Activated CD4-positive, alpha-beta T cell treated with anti-CD3 and anti-CD28 coated beads, Interleukin-2, Interleukin-6, amounts not matched to agents 100 ng/mL and 50 ng/mL, durations not matched to agents 16 hours and 8 hours (primary cell): ENCODE data around the gene B4GALNT1.
A peak's percentile ranks its signal among the peaks of the same experiment; 100 is the strongest.
"Not testable (repeated sequence)": the region's sequence is repeated elsewhere in the genome, so short reads cannot be mapped to it uniquely, and the experiment has no call there.

Source experiments
- DNase-seq: peaks from one replicate; pipeline ENCODE4 v3.0.0-alpha.2; 2020

The B4GALNT1 gene

GRCh38 chr12:57606821-57607220, 26.2 kb downstream of the B4GALNT1 start:
- DNase-seq = no peak

GRCh38 chr12:57606399-57606798, 26.6 kb downstream of the B4GALNT1 start:
- no peak for DNase-seq

- no peak for DNase-seq
Observed at GRCh38 chr12:57605811-57606311, 27.1 kb downstream of the B4GALNT1 start.

- DNase-seq = no peak
Observed at GRCh38 chr12:57604992-57605810, 27.8 kb downstream of the B4GALNT1 start.

GRCh38 chr12:57604454-57604991, 28.5 kb downstream of the B4GALNT1 start, which contains the start of gene DTX3:
DTX3 (plus strand) TSS chr12:57604824; CDS start chr12:57606518, 1,694 bp downstream.
- DNase-seq = peak; percentile 38

GRCh38 chr12:57603815-57604453, 29.1 kb downstream of the B4GALNT1 start:
- DNase-seq = no peak

GRCh38 chr12:57603324-57603723, 29.7 kb downstream of the B4GALNT1 start:
- DNase-seq = no peak

GRCh38 chr12:57602544-57602943, 30.5 kb downstream of the B4GALNT1 start:
- DNase-seq = no peak

- DNase-seq = no peak
Observed at GRCh38 chr12:57600395-57600794, 32.6 kb downstream of the B4GALNT1 start.

GRCh38 chr12:57593187-57593586, 39.8 kb downstream of the B4GALNT1 start:
- DNase-seq = no peak

GRCh38 chr12:57592551-57593165, 40.3 kb downstream of the B4GALNT1 start:
- DNase-seq = no peak

- DNase-seq = no peak
Observed at GRCh38 chr12:57591782-57592325, 41.1 kb downstream of the B4GALNT1 start.

- DNase-seq = peak; percentile 90
Observed at GRCh38 chr12:57590864-57591781, 41.9 kb downstream of the B4GALNT1 start, which contains the start of gene PIP4K2C. PIP4K2C (plus strand) TSS chr12:57591192; CDS start chr12:57591290, 98 bp downstream.

- no peak for DNase-seq
Observed at GRCh38 chr12:57590479-57590863, 42.5 kb downstream of the B4GALNT1 start.

- DNase-seq = not testable (repeated sequence)
Observed at GRCh38 chr12:57588951-57589610, 43.9 kb downstream of the B4GALNT1 start.

- DNase-seq = no peak
Observed at GRCh38 chr12:57586832-57587429, 46.1 kb downstream of the B4GALNT1 start.

- DNase-seq = no peak
Observed at GRCh38 chr12:57586128-57586527, 46.9 kb downstream of the B4GALNT1 start.

- DNase-seq = no peak
Observed at GRCh38 chr12:57585156-57585555, 47.8 kb downstream of the B4GALNT1 start.

- DNase-seq = no peak
Observed at GRCh38 chr12:57584690-57585089, 48.3 kb downstream of the B4GALNT1 start.

- no peak for DNase-seq
Observed at GRCh38 chr12:57584050-57584449, 49.0 kb downstream of the B4GALNT1 start.
